OCI-LY7 (cell line): ENCODE results near the gene GPR25. TPM values are rescaled to one million over a fixed set of nuclear protein-coding genes. Genes with fewer than 3 reads are reported as not detected.
A peak's percentile ranks its signal among the peaks of the same experiment; 100 is the strongest.

Experiments
- BruUV-seq: library from RNA; stranded (reverse); fragments of 400-500 nt; replicated peaks from 2 replicates; lab custom pipeline; 2021; lab: Mats Ljungman, UMichigan
- CTCF ChIA-PET: fragments of 300-600 bp; sonication (Branson Sonifier 250); formaldehyde crosslinking; loops from one replicate; lab custom pipeline; 2022; ENCODE audit warnings: antibody characterized with exemption; ENCODE audit not compliant: unreplicated experiment; lab: Charles Lee
- POLR2A ChIA-PET: fragments of 300-600 bp; sonication (Branson Sonifier 250); formaldehyde crosslinking; loops from one replicate; lab custom pipeline; 2022; ENCODE audit warnings: antibody characterized with exemption; lab: Charles Lee
- DNase-seq: peaks from one replicate; pipeline ENCODE4 v3.0.0-alpha.2; 2015; ENCODE audit warnings: low spot score
- H2AFZ ChIP-seq: fragments of 200-600 bp; sonication (generic), shearing (Covaris generic); 2 replicates; pipeline ENCODE4 v1.6.1; 2014; ENCODE audit warnings: mild to moderate bottlenecking, antibody characterized with exemption, low read length, moderate library complexity
- H3K27ac ChIP-seq: fragments of 200-600 bp; sonication (generic); 2 replicates; pipeline ENCODE4 v1.5.1; 2014; ENCODE audit warnings: mixed run types, low read depth, mild to moderate bottlenecking, moderate library complexity, low read length, inconsistent platforms; ENCODE audit not compliant: poor library complexity, severe bottlenecking
- H3K36me3 ChIP-seq: fragments of 200-600 bp; sonication (generic); 2 replicates; pipeline ENCODE4 v1.6.1; 2014; ENCODE audit warnings: mild to moderate bottlenecking, antibody characterized with exemption, low read length, moderate library complexity, mixed read lengths; ENCODE audit not compliant: insufficient read depth
- H3K4me1 ChIP-seq: fragments of 200-600 bp; sonication (generic); 2 replicates; pipeline ENCODE4 v1.5.1; 2014; ENCODE audit warnings: mild to moderate bottlenecking, low read length; ENCODE audit not compliant: insufficient read depth, poor library complexity, severe bottlenecking
- H3K4me2 ChIP-seq: fragments of 200-600 bp; sonication (generic); 2 replicates; pipeline ENCODE4 v1.6.1; 2014; ENCODE audit warnings: mild to moderate bottlenecking, low read length
- H3K4me3 ChIP-seq: fragments of 200-600 bp; sonication (generic); 2 replicates; pipeline ENCODE4 v1.5.1; 2014; ENCODE audit warnings: mild to moderate bottlenecking, low read depth, low read length; ENCODE audit not compliant: poor library complexity, severe bottlenecking
- H3K79me2 ChIP-seq: fragments of 200-600 bp; sonication (generic); 2 replicates; pipeline ENCODE4 v1.6.1; 2016; ENCODE audit warnings: low read depth, mild to moderate bottlenecking, low read length, moderate library complexity, mixed read lengths; ENCODE audit not compliant: insufficient read depth
- H3K9me2 ChIP-seq: fragments of 200-600 bp; sonication (generic); 2 replicates; pipeline ENCODE4 v1.6.1; 2016; ENCODE audit warnings: mild to moderate bottlenecking, low read length, mixed read lengths; ENCODE audit not compliant: insufficient read depth
- H3K9me3 ChIP-seq: fragments of 200-600 bp; sonication (generic); 2 replicates; pipeline ENCODE4 v1.6.1; 2014; ENCODE audit warnings: mild to moderate bottlenecking, mixed run types, low read length, mixed read lengths
- H4K20me1 ChIP-seq: fragments of 200-600 bp; sonication (generic); 2 replicates; pipeline ENCODE4 v1.6.1; 2014; ENCODE audit warnings: mild to moderate bottlenecking, antibody characterized with exemption, low read length, moderate library complexity, mixed read lengths; ENCODE audit not compliant: insufficient read depth
- CTCF ChIP-seq: fragments of 200-600 bp; sonication (generic); conservative IDR thresholded peaks from 2 replicates; pipeline ENCODE4 v1.5.1; 2014; ENCODE audit warnings: mild to moderate bottlenecking, antibody characterized with exemption, low read length, moderate library complexity, mixed read lengths
- EZH2phosphoT487 ChIP-seq: fragments of 200-600 bp; sonication (generic); IDR thresholded peaks from 2 replicates; pipeline ENCODE4 v1.6.1; 2018; ENCODE audit warnings: low read depth, borderline replicate concordance, mild to moderate bottlenecking, mixed run types, antibody characterized with exemption, low read length, moderate library complexity, mixed read lengths
- intact Hi-C: fragments of 100-400 bp; cut with micrococcal nuclease; formaldehyde crosslinking; loops from one replicate; pipeline ENCODE4 v1.10.0; 2022; ENCODE audit not compliant: unreplicated experiment
- total RNA-seq, 2 experiments: library from RNA; depleted of rRNA in 1 of 2; stranded (reverse); fragments of >200 nt in 1 of 2; shearing (Covaris generic) in 1 of 2; gene quantifications; 2 replicates each; pipeline ENCODE4 v1.2.3, GENCODE V29; 2014 to 2022

Gene GPR25
- total RNA-seq, 2 experiments from 2014 or later = not detected

GRCh38 chr1:200890818-200891773, 18.3 kb downstream of the GPR25 start:
- H3K27ac ChIP-seq = no peak overlapping the region
- intact Hi-C loops = no loop called here
- H4K20me1 ChIP-seq = no peaks in the 10 kb centered on the region
- TF ChIP-seq EZH2phosphoT487 = no peak
- peak; percentile 24; the same call in 1 of the 2 replicates for TF ChIP-seq CTCF
- no peaks in the 10 kb centered on the region for H3K9me3 ChIP-seq
- no peak overlapping the region for H2AFZ ChIP-seq
- H3K4me1 ChIP-seq = peaks cover 5% of the 10 kb centered on the region
- H3K4me3 ChIP-seq = no peak overlapping the region
- ChIA-PET POLR2A (no interaction called here), CTCF (no interaction called here)
- no peak overlapping the region for H3K4me2 ChIP-seq
- H3K79me2 ChIP-seq = no peaks in the 10 kb centered on the region
- no peaks in the 10 kb centered on the region for H3K9me2 ChIP-seq
- no peak for DNase-seq
- BruUV-seq = no TSS peak
- H3K36me3 ChIP-seq = no peaks in the 10 kb centered on the region

GRCh38 chr1:200891774-200892157, 19.0 kb downstream of the GPR25 start:
- Histone ChIP-seq H3K79me2 (no peaks in the 10 kb centered on the region), H4K20me1 (no peaks in the 10 kb centered on the region), H2AFZ (no peak overlapping the region), H3K36me3 (no peaks in the 10 kb centered on the region), H3K27ac (no peak overlapping the region), H3K4me3 (no peak overlapping the region), H3K9me3 (no peaks in the 10 kb centered on the region), H3K4me2 (no peak overlapping the region), H3K4me1 (peaks cover 5% of the 10 kb centered on the region), H3K9me2 (no peaks in the 10 kb centered on the region)
- POLR2A ChIA-PET = no interaction called here
- intact Hi-C loops = no loop called here
- no peak for DNase-seq
- BruUV-seq = no TSS peak
- CTCF ChIA-PET = no interaction called here
- no peak for TF ChIP-seq EZH2phosphoT487
- TF ChIP-seq CTCF = no peak

GRCh38 chr1:200892546-200892945, 19.8 kb downstream of the GPR25 start:
- CTCF ChIA-PET = no interaction called here
- no peak overlapping the region for H3K4me3 ChIP-seq
- no peaks in the 10 kb centered on the region for H3K36me3 ChIP-seq

More at GRCh38 chr1:200892546-200892945, 19.8 kb downstream of the GPR25 start:
- Histone ChIP-seq H3K4me2 (no peak overlapping the region), H2AFZ (no peak overlapping the region), H3K27ac (no peak overlapping the region), H3K79me2 (no peaks in the 10 kb centered on the region), H3K4me1 (peaks cover 5% of the 10 kb centered on the region), H4K20me1 (no peaks in the 10 kb centered on the region), H3K9me3 (no peaks in the 10 kb centered on the region), H3K9me2 (no peaks in the 10 kb centered on the region)
- no TSS peak for BruUV-seq
- POLR2A ChIA-PET = no interaction called here
- intact Hi-C loops = no loop called here
- TF ChIP-seq CTCF (no peak), EZH2phosphoT487 (no peak)
- no peak for DNase-seq
